ENCODE measurements around the gene MAPK10. TPM values are rescaled to one million over a fixed set of nuclear protein-coding genes. Genes with fewer than 3 reads are reported as not detected.
"Not testable (repeated sequence)": the region's sequence is repeated elsewhere in the genome, so short reads cannot be mapped to it uniquely, and the experiment has no call there.

The MAPK10 gene
- total RNA-seq, 2 donors from 2014 or later = 13.6 to 30.5 TPM

GRCh38 chr4:86089781-86090323 is 270.0 kb downstream of the MAPK10 start:
- no peak for DNase-seq (ENCODE audit: low spot score)
- intact Hi-C loops (cut with DNase I) = loop anchor here in 1 of 2 donors (10.0 kb wide), 1 partner anchor 875 kb away; no protein-coding TSS in a partner anchor

GRCh38 chr4:86089053-86089452 is 270.8 kb downstream of the MAPK10 start:
- intact Hi-C loops (cut with DNase I) = no loop called here
- no peak for DNase-seq (ENCODE audit: low spot score)

GRCh38 chr4:86075796-86076195 is 284.1 kb downstream of the MAPK10 start:
- intact Hi-C loops (cut with DNase I); DNase-seq (ENCODE audit: low spot score): not testable (repeated sequence)

GRCh38 chr4:86060341-86060740 is 299.5 kb downstream of the MAPK10 start:
- no peak for DNase-seq (ENCODE audit: low spot score)
- intact Hi-C loops (cut with DNase I) = no loop called here

GRCh38 chr4:86058621-86059020 is 301.2 kb downstream of the MAPK10 start:
- no peak for DNase-seq (ENCODE audit: low spot score)
- intact Hi-C loops (cut with DNase I) = no loop called here

- no peak for DNase-seq (ENCODE audit: low spot score)
- intact Hi-C loops (cut with DNase I) = no loop called here
Observed at GRCh38 chr4:86055898-86056297, 304.0 kb downstream of the MAPK10 start.

GRCh38 chr4:86054286-86055032 is 305.4 kb downstream of the MAPK10 start:
- no peak for DNase-seq (ENCODE audit: low spot score)
- intact Hi-C loops (cut with DNase I) = no loop called here

- intact Hi-C loops (cut with DNase I) = no loop called here
- no peak for DNase-seq (ENCODE audit: low spot score)
Observed at GRCh38 chr4:86050496-86050895, 309.4 kb downstream of the MAPK10 start.

GRCh38 chr4:86048426-86048825 is 311.4 kb downstream of the MAPK10 start:
- DNase-seq (ENCODE audit: low spot score) = no peak
- intact Hi-C loops (cut with DNase I) = no loop called here

GRCh38 chr4:86044593-86044985 is 315.3 kb downstream of the MAPK10 start:
- intact Hi-C loops (cut with DNase I) = no loop called here
- no peak for DNase-seq (ENCODE audit: low spot score)

- no peak for DNase-seq (ENCODE audit: low spot score)
- intact Hi-C loops (cut with DNase I) = no loop called here
Observed at GRCh38 chr4:86043755-86044592, 315.9 kb downstream of the MAPK10 start.

GRCh38 chr4:86038037-86038436 is 321.8 kb downstream of the MAPK10 start:
- intact Hi-C loops (cut with DNase I) = no loop called here
- DNase-seq (ENCODE audit: low spot score) = no peak

- intact Hi-C loops (cut with DNase I) = no loop called here
- DNase-seq (ENCODE audit: low spot score) = no peak
Observed at GRCh38 chr4:86036736-86037135, 323.1 kb downstream of the MAPK10 start.

- DNase-seq (ENCODE audit: low spot score) = no peak
- intact Hi-C loops (cut with DNase I) = no loop called here
Observed at GRCh38 chr4:86035688-86036087, 324.2 kb downstream of the MAPK10 start.

- intact Hi-C loops (cut with DNase I) = no loop called here
- DNase-seq (ENCODE audit: low spot score) = no peak
Observed at GRCh38 chr4:86034616-86035015, 325.2 kb downstream of the MAPK10 start.

- intact Hi-C loops (cut with DNase I) = no loop called here
Observed at GRCh38 chr4:86033171-86033570, 326.7 kb downstream of the MAPK10 start.

GRCh38 chr4:86032476-86033022 is 327.3 kb downstream of the MAPK10 start:
- DNase-seq (ENCODE audit: low spot score) = no peak
- intact Hi-C loops (cut with DNase I) = no loop called here

More at GRCh38 chr4:86033171-86033570, 326.7 kb downstream of the MAPK10 start:
- peak; percentile 83 for DNase-seq (ENCODE audit: low spot score)

- no peak for DNase-seq (ENCODE audit: low spot score)
- intact Hi-C loops (cut with DNase I) = no loop called here
Observed at GRCh38 chr4:86031927-86032326, 327.9 kb downstream of the MAPK10 start.

- no peak for DNase-seq (ENCODE audit: low spot score)
- intact Hi-C loops (cut with DNase I) = no loop called here
Observed at GRCh38 chr4:86026720-86027119, 333.1 kb downstream of the MAPK10 start.

GRCh38 chr4:86021671-86022070 is 338.2 kb downstream of the MAPK10 start:
- DNase-seq (ENCODE audit: low spot score); intact Hi-C loops (cut with DNase I): not testable (repeated sequence)

All from posterior vena cava (tissue), 2 donors.